PC-9 (cell line): ENCODE data around the gene PUDP. TPM values are rescaled to one million over a fixed set of nuclear protein-coding genes. Genes with fewer than 3 reads are reported as not detected.

ENCODE experiments used
- BruUV-seq: library from RNA; stranded (reverse); fragments of 400-500 nt; replicated peaks from 2 replicates; lab custom pipeline; 2021; lab: Mats Ljungman, UMichigan
- CTCF ChIA-PET: fragments of 300-600 bp; sonication (Branson Sonifier 250); formaldehyde crosslinking; loops from one replicate; lab custom pipeline; 2022; ENCODE audit warnings: antibody characterized with exemption; lab: Charles Lee
- POLR2A ChIA-PET: fragments of 300-600 bp; sonication (Branson Sonifier 250); formaldehyde crosslinking; loops from one replicate; lab custom pipeline; 2022; ENCODE audit warnings: antibody characterized with exemption; ENCODE audit not compliant: unreplicated experiment; lab: Charles Lee
- DNase-seq, 2 experiments: peaks; one replicate each; pipeline versions ENCODE4 v3.0.0 to v3.0.0-alpha.2; 2015 to 2022; ENCODE audit warnings: mixed read lengths in 1 of 2
- H2AFZ ChIP-seq: fragments of 200-600 bp; sonication (generic); 2 replicates; pipeline ENCODE4 v1.8.1; 2017; ENCODE audit warnings: antibody characterized with exemption
- H3F3A ChIP-seq: fragments of 200-600 bp; sonication (generic); 2 replicates; pipeline ENCODE4 v1.8.1; 2017; ENCODE audit warnings: antibody characterized with exemption, mild to moderate bottlenecking, low read depth; ENCODE audit not compliant: insufficient read depth
- H3K27ac ChIP-seq: fragments of 200-600 bp; sonication (generic); 2 replicates; pipeline ENCODE4 v1.6.1; 2016; ENCODE audit warnings: mixed run types
- H3K27me3 ChIP-seq: fragments of 200-600 bp; sonication (generic); 2 replicates; pipeline ENCODE4 v1.6.1; 2016; ENCODE audit warnings: low read depth, mixed run types; ENCODE audit not compliant: insufficient read depth
- H3K36me3 ChIP-seq: fragments of 200-600 bp; sonication (generic); 2 replicates; pipeline ENCODE4 v1.6.1; 2016; ENCODE audit warnings: low read depth, mixed run types
- H3K4me1 ChIP-seq: fragments of 200-600 bp; sonication (generic); replicated peaks from 2 replicates; pipeline ENCODE4 v1.6.1; 2016; ENCODE audit warnings: mixed run types; ENCODE audit not compliant: insufficient read depth
- H3K4me2 ChIP-seq: fragments of 200-600 bp; sonication (generic); 2 replicates; pipeline ENCODE4 v1.6.1; 2017; ENCODE audit warnings: mixed run types
- H3K4me3 ChIP-seq: fragments of 200-600 bp; sonication (generic); 2 replicates; pipeline ENCODE4 v1.6.1; 2016; ENCODE audit warnings: mixed run types
- H3K79me2 ChIP-seq: fragments of 200-600 bp; sonication (generic); 2 replicates; pipeline ENCODE4 v1.6.1; 2017; ENCODE audit warnings: low read depth, mixed run types
- H3K9me2 ChIP-seq: fragments of 200-600 bp; sonication (generic); 2 replicates; pipeline ENCODE4 v1.8.1; 2017; ENCODE audit warnings: mild to moderate bottlenecking; ENCODE audit not compliant: insufficient read depth
- H3K9me3 ChIP-seq: fragments of 200-600 bp; sonication (generic); 2 replicates; pipeline ENCODE4 v1.8.1; 2016; ENCODE audit warnings: low read depth; ENCODE audit not compliant: insufficient read depth
- H4K20me1 ChIP-seq: fragments of 200-600 bp; sonication (generic); 2 replicates; pipeline ENCODE4 v1.8.1; 2017; ENCODE audit not compliant: insufficient read depth
- EZH2 ChIP-seq: fragments of 200-600 bp; sonication (generic); IDR thresholded peaks from 2 replicates; pipeline ENCODE4 v1.8.0; 2017; ENCODE audit warnings: antibody characterized with exemption, low read depth
- intact Hi-C: fragments of 100-400 bp; cut with micrococcal nuclease; formaldehyde crosslinking; loops from one replicate; pipeline ENCODE4 v1.10.0; 2022; ENCODE audit not compliant: unreplicated experiment
- total RNA-seq: library from RNA; stranded (reverse); gene quantifications from 2 replicates; pipeline ENCODE4 v1.2.3, GENCODE V29; 2021
- TF ChIP-seq, protein P1 (sequence below): fragments of 200-600 bp; sonication (generic); conservative IDR thresholded peaks from 2 replicates; pipeline ENCODE4 v1.6.1; 2017; ENCODE audit warnings: mixed run types, antibody characterized with exemption, mild to moderate bottlenecking, moderate library complexity

The PUDP gene
- total RNA-seq, 1 experiment from 2014 or later, result 24.9 TPM

DNA sequence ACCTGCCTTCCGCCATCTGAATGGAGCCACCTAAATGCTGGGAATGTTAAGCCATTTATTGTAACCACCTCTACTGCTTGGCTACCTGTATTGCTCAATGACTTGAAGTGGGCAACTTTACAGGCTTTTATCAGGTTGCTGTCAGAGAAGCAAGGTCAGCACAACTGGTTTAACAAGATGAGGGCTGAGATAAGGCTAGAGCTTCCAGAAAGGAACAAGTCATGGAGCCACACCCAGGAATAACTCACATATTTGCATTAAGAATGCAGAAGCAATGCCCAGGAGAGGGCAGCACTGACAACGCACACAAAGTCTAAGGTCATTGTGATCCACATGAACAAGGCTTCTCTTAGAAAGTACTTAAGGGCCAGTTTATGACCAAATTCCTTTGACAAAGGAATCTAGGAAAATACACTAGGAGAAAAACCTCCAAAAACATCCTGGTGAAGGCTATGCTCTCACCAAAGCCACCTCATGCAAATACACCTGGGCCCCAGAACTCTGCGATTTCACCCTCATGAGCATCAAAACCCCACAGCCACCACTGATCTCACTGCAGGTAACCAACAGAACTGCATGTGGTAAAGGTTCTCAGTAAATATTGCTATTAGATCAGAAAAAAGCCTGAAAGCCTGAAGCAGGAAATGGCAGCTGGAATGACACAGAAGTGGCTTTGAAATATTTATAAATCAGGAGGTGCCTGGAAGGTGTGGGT is 15.5 kb downstream of the PUDP start:
- Histone ChIP-seq H3K4me3 (peak overlapping the region; percentile 7; the same call in 1 of the 2 replicates), H3K36me3 (0 out of 2 replicates have a peak, but pooled peaks cover 5% of the 10 kb centered on the region), H2AFZ (no peak overlapping the region), H3K4me1 (peaks cover 50% of the 10 kb centered on the region), H3F3A (peaks cover 30% of the 10 kb centered on the region), H3K9me3 (no peaks in the 10 kb centered on the region), H3K4me2 (peak overlapping the region; percentile 51), H3K9me2 (no peaks in the 10 kb centered on the region), H3K79me2 (peaks cover 87% of the 10 kb centered on the region), H3K27ac (peak overlapping the region; percentile 95), H3K27me3 (no peaks in the 10 kb centered on the region), H4K20me1 (no peaks in the 10 kb centered on the region)
- ChIA-PET CTCF (interaction anchor here (0.9 kb wide), 1 partner anchor 58 kb away, joined by 21 read pairs; no protein-coding TSS in a partner anchor), POLR2A (interaction anchor here (0.6 kb wide), 1 partner anchor 472 kb away, joined by 5 read pairs; no protein-coding TSS in a partner anchor)
- TSS peak; percentile 5 for BruUV-seq
- peak; percentile 78 to 100 for DNase-seq
- intact Hi-C loops, result loop anchor here (1.0 to 10.0 kb wide), 4 partner anchors 14 to 792 kb away; partner anchors contain the start of gene PNPLA4
- TF ChIP-seq, protein P1, sequence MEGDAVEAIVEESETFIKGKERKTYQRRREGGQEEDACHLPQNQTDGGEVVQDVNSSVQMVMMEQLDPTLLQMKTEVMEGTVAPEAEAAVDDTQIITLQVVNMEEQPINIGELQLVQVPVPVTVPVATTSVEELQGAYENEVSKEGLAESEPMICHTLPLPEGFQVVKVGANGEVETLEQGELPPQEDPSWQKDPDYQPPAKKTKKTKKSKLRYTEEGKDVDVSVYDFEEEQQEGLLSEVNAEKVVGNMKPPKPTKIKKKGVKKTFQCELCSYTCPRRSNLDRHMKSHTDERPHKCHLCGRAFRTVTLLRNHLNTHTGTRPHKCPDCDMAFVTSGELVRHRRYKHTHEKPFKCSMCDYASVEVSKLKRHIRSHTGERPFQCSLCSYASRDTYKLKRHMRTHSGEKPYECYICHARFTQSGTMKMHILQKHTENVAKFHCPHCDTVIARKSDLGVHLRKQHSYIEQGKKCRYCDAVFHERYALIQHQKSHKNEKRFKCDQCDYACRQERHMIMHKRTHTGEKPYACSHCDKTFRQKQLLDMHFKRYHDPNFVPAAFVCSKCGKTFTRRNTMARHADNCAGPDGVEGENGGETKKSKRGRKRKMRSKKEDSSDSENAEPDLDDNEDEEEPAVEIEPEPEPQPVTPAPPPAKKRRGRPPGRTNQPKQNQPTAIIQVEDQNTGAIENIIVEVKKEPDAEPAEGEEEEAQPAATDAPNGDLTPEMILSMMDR, result peak; percentile 80
- TF ChIP-seq EZH2, result no peak

GRCh38 chrX:7131621-7132020 is 16.3 kb downstream of the PUDP start:
- Histone ChIP-seq H3K9me3 (no peaks in the 10 kb centered on the region), H3K36me3 (0 out of 2 replicates have a peak, but pooled peaks cover 9% of the 10 kb centered on the region), H3K27ac (peak overlapping the region; percentile 95), H3K79me2 (peaks cover 81% of the 10 kb centered on the region), H3K4me2 (peak overlapping the region; percentile 51), H3K4me1 (peaks cover 50% of the 10 kb centered on the region), H2AFZ (no peak overlapping the region), H3K4me3 (no peak overlapping the region), H3K9me2 (no peaks in the 10 kb centered on the region), H4K20me1 (no peaks in the 10 kb centered on the region), H3F3A (peaks cover 30% of the 10 kb centered on the region), H3K27me3 (no peaks in the 10 kb centered on the region)
- no TSS peak for BruUV-seq
- CTCF ChIA-PET, result no interaction called here
- POLR2A ChIA-PET, result interaction anchor here (0.6 kb wide), 1 partner anchor 471 kb away, joined by 5 read pairs; no protein-coding TSS in a partner anchor
- no peak for DNase-seq
- TF ChIP-seq EZH2, result no peak
- TF ChIP-seq, protein P1, result no peak
- intact Hi-C loops, result loop anchor here (1.0 to 10.0 kb wide), 4 partner anchors 15 to 793 kb away; partner anchors contain the start of gene PNPLA4

DNA sequence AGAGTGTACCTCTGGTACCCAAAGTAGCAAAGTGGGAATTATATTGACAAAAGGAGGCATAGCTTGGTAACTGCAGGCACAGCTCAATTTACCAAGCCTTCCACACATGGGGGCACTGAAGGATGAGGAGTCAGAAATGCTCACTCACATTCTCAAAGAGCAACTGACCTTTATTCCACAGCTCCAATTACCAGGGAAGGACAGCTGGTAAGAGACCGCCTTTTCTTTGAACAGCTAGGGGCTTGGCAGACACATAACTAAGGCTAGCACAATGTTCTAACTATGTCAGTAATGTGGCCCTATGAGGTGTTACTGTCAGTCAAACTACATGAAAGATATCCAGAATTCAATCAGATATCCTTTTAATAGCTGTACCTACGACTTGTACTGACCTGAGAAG is 20.9 kb downstream of the PUDP start:
- Histone ChIP-seq H3K4me1 (peaks cover 23% of the 10 kb centered on the region), H3K9me2 (no peaks in the 10 kb centered on the region), H2AFZ (no peak overlapping the region), H3K36me3 (0 out of 2 replicates have a peak, but pooled peaks cover 9% of the 10 kb centered on the region), H3K4me3 (no peak overlapping the region), H3K9me3 (no peaks in the 10 kb centered on the region), H3K79me2 (peaks cover 84% of the 10 kb centered on the region), H4K20me1 (no peaks in the 10 kb centered on the region), H3K27me3 (no peaks in the 10 kb centered on the region), H3K4me2 (no peak overlapping the region), H3F3A (peaks cover 6% of the 10 kb centered on the region), H3K27ac (no peak overlapping the region)
- DNase-seq, result no peak
- CTCF ChIA-PET, result no interaction called here
- POLR2A ChIA-PET, result no interaction called here
- TF ChIP-seq, protein P1, result no peak
- no peak for TF ChIP-seq EZH2
- intact Hi-C loops, result no loop called here
- no TSS peak for BruUV-seq
